HG03354 (cell line): ENCODE results near the gene PTPN3.
A peak's percentile ranks its signal among the peaks of the same experiment; 100 is the strongest.

ENCODE experiments used
- ATAC-seq: cut with Tn5 transposase; IDR thresholded peaks from one replicate; pipeline ENCODE4 v1.9.1; 2021; ENCODE audit warnings: mild to moderate bottlenecking; ENCODE audit not compliant: unreplicated experiment, poor library complexity, severe bottlenecking

Gene PTPN3

GRCh38 chr9:109478051-109478563 lies 20.0 kb downstream of the PTPN3 start:
- ATAC-seq = no peak

DNA sequence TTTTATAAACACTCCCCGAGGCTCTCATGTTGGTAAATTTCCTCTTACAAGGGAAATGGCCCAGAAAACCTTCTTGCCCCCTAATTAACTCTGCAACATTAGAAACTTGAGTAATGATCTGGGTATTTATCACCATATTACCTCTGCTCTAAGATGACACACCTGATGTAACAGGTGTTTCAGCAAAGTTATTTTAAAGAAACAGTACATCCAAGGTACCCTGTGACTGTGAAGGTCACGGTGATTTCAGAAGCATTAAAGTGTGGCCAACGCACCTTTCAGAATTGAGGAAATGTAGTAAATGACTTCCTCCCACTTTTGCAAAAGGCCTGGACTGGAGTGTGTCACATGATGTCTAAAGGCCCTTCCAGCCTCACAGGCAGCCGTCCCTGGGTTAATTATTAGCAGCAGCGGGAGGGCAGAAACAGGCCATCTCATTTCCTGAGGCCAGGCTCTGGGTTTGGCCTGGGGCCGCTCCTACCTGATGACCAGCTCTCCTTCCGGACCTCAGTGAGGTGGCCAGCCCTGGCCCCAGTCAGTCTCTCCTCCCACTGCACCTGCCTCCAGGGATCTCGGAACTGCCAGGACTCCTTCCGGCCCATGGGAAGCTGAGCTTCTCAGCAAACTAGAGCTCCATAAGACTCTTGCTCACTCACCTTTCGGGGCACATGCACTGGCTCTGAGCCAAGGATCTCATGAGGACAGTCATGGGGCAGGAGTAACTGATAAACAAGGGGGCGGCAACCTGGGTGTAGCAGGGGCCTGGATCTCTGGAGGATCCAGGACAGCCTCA lies 20.7 kb downstream of the PTPN3 start:
- peak; percentile 97 for ATAC-seq

DNA sequence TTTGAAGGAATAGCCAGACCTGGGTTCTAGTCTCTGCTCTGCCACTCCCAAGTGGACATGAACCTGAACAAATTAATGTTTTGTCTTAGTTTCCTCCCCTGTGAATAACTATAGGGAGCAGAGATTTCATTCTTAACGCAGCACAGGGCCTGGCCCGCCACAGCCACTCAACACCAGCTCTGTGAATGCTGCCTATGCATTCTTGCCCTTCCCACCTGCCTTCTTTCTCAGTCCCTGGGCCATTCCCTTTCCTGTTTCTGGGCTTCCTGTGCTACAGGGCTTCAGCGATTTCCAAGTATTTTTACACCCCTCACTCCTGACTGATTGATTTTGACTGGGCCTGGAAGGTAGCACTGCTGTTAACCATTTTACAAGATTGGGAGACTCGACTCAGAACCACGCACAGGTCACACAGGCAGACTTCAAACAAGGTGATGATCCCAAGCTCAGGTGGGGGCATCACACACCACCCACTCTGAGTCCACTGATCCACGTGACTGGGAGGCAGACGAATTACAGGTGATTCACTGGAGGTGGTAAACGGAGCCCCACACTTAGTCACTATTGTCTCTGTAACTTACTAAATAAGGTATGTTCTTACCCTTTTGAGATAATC lies 21.4 kb downstream of the PTPN3 start:
- ATAC-seq = no peak

DNA sequence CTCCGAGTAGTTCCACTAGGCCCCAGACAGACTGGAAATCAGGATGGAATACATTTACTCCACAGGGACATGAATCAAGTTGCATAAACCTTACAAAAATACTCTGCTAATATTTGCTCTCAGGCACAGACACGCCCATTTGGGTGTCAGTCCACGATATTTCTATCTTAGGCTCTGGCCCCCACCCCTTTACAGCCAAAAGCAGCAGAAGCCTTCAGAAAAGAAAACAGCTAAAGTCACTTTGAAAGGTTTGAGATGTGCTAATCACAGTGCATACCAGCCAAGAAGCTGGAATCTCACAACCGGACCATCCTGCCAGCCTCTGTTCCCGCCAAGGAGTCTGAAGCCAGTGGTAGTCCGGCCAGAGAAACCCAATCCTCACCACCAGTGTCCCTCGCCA lies 22.6 kb downstream of the PTPN3 start:
- ATAC-seq = no peak

DNA sequence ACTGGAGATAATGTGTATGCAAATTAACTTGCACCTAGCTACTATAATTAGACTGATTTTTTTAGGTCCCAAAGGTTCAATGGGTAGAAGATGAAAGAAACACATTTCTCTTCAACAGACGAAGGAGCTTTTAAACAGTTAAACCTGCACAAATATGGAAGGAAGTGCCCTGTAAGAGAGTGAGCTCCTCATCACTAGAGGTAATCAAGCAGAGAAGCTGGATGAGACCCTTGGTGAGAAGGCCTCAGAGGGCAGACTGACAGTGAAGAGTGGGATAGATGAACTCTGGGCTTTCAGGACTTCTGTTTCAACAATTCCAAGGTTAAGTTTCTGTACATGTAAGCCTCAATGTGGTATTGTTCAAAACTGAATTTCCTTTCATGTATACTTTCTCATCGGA lies 23.2 kb downstream of the PTPN3 start:
- no peak for ATAC-seq

- ATAC-seq = no peak
Observed at GRCh38 chr9:109474170-109474569, 23.9 kb downstream of the PTPN3 start.

DNA sequence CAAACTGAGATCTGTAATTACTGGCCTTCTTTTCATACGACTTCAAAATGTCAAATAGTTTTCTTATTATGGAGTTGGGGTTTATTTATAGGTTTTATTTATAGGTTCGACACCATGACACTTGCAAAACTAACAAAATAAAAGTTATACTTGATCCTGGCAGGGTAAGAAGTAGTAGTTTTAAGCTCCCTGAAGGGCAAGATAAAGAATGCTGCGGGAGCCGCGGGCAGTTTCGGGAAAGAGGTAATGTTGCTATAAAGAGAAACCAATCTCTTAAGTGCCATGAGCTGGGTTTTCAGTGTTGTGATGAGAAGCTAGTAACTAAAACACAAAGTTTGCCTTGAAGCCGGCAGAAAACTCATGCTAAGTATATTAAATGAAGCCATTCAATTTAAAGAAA lies 24.8 kb downstream of the PTPN3 start:
- ATAC-seq = no peak

DNA sequence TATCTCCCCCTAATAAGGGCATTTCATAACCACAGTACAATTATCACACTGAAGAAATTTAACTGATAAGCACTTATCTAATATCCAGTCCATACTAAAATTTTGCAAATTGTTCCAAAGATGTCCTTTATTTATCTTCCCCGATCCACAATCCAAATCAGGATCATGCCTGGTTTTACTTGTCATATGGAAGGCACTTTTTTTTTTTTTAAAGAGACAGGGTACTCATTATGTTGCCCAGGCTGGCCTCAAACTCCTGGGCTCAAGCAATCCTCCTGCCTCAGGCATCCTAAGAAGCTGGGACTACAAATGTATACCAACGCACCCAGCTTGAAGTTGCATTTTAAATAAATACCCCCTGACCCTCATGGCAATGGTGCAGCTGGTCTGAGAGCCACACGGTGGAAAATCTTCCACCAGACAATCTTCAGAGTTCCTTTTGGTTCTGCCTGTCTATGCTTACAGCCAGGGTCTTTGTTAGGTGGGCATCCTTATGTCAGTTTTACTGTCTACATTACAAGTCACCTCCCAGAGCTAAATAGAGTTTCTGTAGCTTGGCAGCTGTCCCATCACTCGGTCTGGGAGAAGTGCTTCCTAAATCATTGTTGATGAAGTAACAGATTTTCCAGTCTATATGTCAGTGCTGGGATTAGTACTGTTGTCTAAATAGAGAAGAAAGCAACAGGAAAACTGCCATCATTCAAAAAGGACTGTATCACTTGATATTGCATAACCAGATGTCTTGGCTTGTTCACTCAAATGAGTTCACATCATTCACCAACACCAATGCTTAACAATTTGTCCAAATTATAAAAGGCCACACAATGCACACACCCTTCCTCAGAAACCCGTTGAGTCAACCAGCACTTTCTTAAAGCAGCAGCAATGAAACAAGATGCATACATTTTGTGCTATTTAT lies 26.4 kb downstream of the PTPN3 start:
- ATAC-seq = no peak

- ATAC-seq = peak; percentile 97
Observed at GRCh38 chr9:109469646-109470358, 28.3 kb downstream of the PTPN3 start.

- ATAC-seq = no peak
Observed at GRCh38 chr9:109468927-109469326, 29.2 kb downstream of the PTPN3 start.

DNA sequence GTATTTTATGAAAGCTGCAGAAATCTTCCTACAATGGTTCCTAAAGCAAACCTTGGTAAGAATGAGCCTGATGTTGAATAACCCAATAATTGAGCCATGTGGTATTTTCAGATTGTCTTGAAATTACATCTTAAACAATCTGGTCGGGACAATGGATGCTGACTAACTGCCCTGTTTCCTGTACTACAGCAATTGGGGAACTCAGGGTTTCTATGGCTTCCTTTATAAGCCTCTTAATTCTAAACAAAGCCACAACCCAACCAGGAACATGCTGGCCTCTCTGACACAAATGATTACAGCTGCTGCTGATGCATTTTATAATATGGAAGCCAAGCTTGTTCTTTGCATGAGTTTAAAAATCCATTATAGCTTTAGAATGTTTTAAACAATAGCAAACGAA lies 30.2 kb downstream of the PTPN3 start:
- ATAC-seq = no peak

GRCh38 chr9:109466623-109467590 lies 31.2 kb downstream of the PTPN3 start:
- ATAC-seq = no peak

DNA sequence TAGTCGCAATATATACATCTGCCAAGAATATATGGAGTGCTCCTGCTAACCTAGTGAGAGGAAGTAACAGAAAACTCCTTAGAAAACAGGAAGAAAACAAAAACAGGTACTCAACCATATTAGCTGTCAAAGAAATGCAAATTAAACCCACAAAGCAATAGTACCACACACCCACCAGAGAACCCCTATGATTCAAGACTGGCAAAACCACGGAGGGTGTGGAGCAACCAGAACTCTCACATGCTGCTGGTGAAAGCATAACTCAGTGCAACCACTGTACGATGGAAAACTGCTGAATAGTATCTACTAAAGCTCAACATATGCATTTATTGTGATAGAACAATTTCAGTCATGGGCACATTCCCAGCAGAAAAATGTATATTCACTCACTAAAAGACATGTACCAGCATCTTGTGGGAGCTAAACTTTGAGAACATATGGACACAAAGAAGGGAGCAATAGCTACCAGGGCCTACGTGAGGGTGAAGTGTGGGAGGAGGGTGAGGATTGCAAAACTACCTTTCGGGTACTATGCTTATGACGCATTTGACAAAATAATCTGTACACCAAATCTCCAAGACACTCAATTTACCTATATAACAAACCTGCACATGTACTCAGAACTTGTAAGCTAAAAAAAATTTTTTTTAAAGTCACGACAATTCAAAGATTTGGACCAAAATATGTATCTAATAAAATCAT lies 34.0 kb downstream of the PTPN3 start:
- peak; percentile 64 for ATAC-seq

GRCh38 chr9:109460576-109460975 lies 37.5 kb downstream of the PTPN3 start:
- no peak for ATAC-seq

- ATAC-seq = no peak
Observed at GRCh38 chr9:109459423-109459822, 38.7 kb downstream of the PTPN3 start.

DNA sequence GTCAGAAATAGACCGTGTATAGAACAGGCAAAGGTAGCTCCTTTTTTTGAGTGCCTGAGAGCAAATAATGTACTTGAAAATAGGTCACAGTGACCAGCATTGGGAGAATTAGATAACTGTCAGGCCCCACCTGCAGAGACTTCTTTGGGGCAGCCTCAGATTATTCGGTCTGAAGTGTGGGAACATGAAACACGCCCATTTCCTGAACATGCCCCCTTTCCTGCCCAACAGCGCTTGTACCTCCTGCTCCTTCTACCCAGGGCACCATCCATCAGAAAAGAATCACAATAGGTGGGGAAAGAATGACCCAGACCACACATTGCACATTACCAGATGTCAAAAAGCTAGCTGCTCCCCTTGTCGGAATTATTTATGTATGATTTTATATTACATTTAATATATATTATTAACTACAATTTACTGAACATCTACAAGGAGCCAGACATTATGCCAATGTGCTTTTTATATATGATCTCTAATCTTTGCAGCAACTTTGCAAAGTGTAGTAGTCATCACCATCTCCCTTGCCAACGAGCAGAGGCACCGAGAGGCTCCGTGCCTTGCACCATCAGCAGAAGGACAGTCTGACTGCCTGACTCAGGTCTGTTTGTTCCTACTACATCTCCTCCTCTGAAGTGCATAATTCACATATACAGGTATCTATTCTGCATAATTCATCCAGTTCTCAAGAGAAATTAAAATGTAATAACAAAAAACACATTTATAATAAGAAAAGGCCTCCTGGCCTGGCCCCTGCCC lies 39.5 kb downstream of the PTPN3 start:
- no peak for ATAC-seq

DNA sequence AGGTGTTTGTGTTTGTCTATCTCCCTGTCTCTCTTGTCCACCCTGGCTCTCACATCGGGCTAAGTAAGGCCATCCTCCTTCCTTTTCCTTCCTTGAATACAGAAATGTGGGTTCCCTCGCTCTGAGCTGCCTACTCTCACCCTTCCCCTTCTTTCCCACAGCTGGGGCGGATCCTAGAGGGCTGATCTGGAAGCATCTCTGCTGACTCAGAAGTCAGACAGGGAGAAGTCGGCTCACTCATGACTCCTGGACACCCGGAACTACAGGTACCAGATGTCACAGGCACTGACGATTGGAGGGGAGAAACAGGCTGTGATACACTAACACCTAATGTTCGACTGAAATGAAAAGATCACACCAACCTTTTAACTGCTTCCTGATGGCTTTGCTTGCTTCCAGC lies 41.3 kb downstream of the PTPN3 start:
- no peak for ATAC-seq
